Prostate gland (tissue), 2 donors: ENCODE data around the gene CEP131.

Experiments
- POLR2AphosphoS5 ChIP-seq: sonication (generic); formaldehyde crosslinking; IDR thresholded peaks from one replicate; pipeline ENCODE4 v1.6.1; 2017; ENCODE audit warnings: antibody characterized with exemption
- TF ChIP-seq, protein P1 (sequence below), 4 experiments: fragments of 200-600 bp in 2 of 4; fragments of 450-650 bp in 2 of 4; sonication (generic) in 2 of 4; IDR thresholded peaks; 1 replicate in 3 of 4; 2 replicates in 1 of 4; pipeline ENCODE4 v1.5.1; 2016 to 2019; ENCODE audit warnings: antibody characterized with exemption in 4 of 4, mild to moderate bottlenecking in 2 of 4, moderate library complexity in 2 of 4

DNA sequence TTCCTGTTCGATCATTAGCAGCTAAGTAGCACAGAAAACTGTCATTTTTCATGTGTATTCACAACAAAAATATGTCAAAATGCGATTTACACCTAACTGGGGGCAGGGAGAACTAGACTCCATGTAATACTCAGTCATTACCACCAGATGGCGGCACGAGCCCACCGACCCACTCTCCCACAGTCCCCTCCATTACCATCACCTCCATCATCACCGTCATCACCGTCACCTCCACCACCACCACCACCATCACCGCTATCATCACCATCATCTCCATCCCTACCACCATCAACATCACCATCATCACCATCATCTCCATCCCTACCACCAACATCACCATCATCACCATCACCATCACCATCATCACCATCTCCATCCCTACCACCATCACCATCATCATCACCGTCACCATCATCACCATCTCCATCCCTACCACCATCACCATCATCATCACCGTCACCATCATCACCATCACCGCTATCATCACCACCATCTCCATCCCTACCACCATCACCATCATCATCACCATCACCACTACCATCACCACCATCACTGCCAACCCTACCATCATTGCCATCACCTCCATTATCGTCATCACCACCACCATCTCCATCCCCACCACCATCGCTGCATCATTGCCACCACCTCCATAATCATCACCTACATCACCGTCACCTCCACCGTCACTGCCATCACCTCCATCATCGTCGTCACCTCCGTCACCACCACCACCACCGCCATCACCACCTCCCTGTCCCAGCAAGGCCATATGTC lies 30.8 kb upstream of the CEP131 start:
- TF ChIP-seq, protein P1, sequence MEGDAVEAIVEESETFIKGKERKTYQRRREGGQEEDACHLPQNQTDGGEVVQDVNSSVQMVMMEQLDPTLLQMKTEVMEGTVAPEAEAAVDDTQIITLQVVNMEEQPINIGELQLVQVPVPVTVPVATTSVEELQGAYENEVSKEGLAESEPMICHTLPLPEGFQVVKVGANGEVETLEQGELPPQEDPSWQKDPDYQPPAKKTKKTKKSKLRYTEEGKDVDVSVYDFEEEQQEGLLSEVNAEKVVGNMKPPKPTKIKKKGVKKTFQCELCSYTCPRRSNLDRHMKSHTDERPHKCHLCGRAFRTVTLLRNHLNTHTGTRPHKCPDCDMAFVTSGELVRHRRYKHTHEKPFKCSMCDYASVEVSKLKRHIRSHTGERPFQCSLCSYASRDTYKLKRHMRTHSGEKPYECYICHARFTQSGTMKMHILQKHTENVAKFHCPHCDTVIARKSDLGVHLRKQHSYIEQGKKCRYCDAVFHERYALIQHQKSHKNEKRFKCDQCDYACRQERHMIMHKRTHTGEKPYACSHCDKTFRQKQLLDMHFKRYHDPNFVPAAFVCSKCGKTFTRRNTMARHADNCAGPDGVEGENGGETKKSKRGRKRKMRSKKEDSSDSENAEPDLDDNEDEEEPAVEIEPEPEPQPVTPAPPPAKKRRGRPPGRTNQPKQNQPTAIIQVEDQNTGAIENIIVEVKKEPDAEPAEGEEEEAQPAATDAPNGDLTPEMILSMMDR (IDR thresholded peaks at IDR 0.05) = peak; percentile 76 to 93 (median 88)
- peak; percentile 12 for TF ChIP-seq POLR2AphosphoS5
